HG03342 (cell line): ENCODE results near the gene LRP5.

Experiments used
- ATAC-seq: cut with Tn5 transposase; IDR thresholded peaks from one replicate; pipeline ENCODE4 v1.9.1; 2021; ENCODE audit warnings: mild to moderate bottlenecking, moderate library complexity; ENCODE audit not compliant: unreplicated experiment

The LRP5 gene

GRCh38 chr11:68369756-68370155 lies 57.4 kb downstream of the LRP5 start:
- ATAC-seq: no peak

GRCh38 chr11:68370211-68371111 lies 58.1 kb downstream of the LRP5 start:
- ATAC-seq: peak; percentile 81

- no peak for ATAC-seq
These were observed 59.0 kb downstream of the LRP5 start for GRCh38 chr11:68371171-68372041.

- ATAC-seq: no peak
These were observed 59.7 kb downstream of the LRP5 start for GRCh38 chr11:68372114-68372513.

- ATAC-seq: no peak
These were observed 60.2 kb downstream of the LRP5 start for GRCh38 chr11:68372625-68373024.

GRCh38 chr11:68373189-68373814 lies 60.9 kb downstream of the LRP5 start:
- ATAC-seq: no peak

- ATAC-seq: no peak
These were observed 61.6 kb downstream of the LRP5 start for GRCh38 chr11:68373815-68374501.

- no peak for ATAC-seq
These were observed 62.1 kb downstream of the LRP5 start for GRCh38 chr11:68374531-68374930.

GRCh38 chr11:68375337-68375736 lies 62.9 kb downstream of the LRP5 start:
- ATAC-seq: no peak

- ATAC-seq: no peak
These were observed 63.4 kb downstream of the LRP5 start for GRCh38 chr11:68375766-68376165.

- ATAC-seq: no peak
These were observed 65.0 kb downstream of the LRP5 start for GRCh38 chr11:68377389-68377795.

GRCh38 chr11:68379206-68379605 lies 66.8 kb downstream of the LRP5 start:
- no peak for ATAC-seq

GRCh38 chr11:68380786-68381622 lies 68.6 kb downstream of the LRP5 start:
- no peak for ATAC-seq

- no peak for ATAC-seq
These were observed 69.3 kb downstream of the LRP5 start for GRCh38 chr11:68381716-68382115.

GRCh38 chr11:68382358-68382998 lies 70.1 kb downstream of the LRP5 start:
- ATAC-seq: no peak

- no peak for ATAC-seq
These were observed 71.6 kb downstream of the LRP5 start for GRCh38 chr11:68383976-68384501.

- no peak for ATAC-seq
These were observed 72.2 kb downstream of the LRP5 start for GRCh38 chr11:68384530-68385081.

- no peak for ATAC-seq
These were observed 72.7 kb downstream of the LRP5 start for GRCh38 chr11:68385128-68385527.
